GM12873 (cell line): Measurements from ENCODE around the gene SDK1.

Source experiments
- TF ChIP-seq, protein P1 (sequence below): IDR thresholded peaks from 2 replicates; pipeline ENCODE4 v1.5.1; 2012; ENCODE audit warnings: low read depth, mild to moderate bottlenecking, moderate library complexity, low read length, control low read depth; ENCODE audit not compliant: insufficient read depth; ENCODE audit errors: missing control alignments

SDK1 gene

DNA sequence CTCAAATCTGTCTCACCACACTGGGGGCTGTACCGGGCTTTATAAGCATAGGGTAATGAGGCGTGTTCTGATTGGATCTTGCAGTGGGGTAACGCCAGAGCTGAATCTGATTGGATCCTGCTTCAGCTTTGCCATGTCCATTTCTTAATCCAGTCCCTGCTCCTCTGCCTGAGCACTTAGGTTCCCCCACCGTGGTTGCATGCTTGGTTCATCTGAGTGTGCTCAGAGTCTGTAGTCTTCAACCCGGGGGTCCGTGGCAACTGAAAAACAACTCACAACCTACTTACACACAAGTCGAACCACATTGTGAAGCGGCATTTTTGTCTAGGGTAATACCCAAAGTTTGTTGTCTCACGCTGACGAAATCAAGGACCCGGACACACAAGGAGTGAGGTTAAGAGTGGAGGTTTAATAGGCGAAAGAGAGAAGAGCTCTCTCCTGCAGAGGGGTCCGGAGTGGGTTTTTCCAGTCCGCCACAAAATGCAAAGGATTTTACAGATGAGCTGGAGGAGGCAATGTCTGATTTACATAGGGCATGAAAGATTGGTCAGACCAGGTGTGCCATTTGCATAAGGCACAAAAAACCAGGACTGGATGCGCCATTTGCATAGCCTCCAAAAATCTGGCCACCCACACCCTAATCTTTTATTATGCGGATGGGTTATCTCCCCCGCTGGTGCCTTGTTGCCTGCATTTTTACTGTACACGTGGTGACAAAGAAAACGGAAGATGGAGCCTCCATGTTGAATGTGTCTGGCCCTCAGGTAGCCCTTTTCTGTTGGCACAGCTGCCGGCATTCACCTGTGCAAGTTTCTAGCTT, 739.3 kb downstream of the SDK1 start:
- TF ChIP-seq, protein P1, sequence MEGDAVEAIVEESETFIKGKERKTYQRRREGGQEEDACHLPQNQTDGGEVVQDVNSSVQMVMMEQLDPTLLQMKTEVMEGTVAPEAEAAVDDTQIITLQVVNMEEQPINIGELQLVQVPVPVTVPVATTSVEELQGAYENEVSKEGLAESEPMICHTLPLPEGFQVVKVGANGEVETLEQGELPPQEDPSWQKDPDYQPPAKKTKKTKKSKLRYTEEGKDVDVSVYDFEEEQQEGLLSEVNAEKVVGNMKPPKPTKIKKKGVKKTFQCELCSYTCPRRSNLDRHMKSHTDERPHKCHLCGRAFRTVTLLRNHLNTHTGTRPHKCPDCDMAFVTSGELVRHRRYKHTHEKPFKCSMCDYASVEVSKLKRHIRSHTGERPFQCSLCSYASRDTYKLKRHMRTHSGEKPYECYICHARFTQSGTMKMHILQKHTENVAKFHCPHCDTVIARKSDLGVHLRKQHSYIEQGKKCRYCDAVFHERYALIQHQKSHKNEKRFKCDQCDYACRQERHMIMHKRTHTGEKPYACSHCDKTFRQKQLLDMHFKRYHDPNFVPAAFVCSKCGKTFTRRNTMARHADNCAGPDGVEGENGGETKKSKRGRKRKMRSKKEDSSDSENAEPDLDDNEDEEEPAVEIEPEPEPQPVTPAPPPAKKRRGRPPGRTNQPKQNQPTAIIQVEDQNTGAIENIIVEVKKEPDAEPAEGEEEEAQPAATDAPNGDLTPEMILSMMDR = no peak

DNA sequence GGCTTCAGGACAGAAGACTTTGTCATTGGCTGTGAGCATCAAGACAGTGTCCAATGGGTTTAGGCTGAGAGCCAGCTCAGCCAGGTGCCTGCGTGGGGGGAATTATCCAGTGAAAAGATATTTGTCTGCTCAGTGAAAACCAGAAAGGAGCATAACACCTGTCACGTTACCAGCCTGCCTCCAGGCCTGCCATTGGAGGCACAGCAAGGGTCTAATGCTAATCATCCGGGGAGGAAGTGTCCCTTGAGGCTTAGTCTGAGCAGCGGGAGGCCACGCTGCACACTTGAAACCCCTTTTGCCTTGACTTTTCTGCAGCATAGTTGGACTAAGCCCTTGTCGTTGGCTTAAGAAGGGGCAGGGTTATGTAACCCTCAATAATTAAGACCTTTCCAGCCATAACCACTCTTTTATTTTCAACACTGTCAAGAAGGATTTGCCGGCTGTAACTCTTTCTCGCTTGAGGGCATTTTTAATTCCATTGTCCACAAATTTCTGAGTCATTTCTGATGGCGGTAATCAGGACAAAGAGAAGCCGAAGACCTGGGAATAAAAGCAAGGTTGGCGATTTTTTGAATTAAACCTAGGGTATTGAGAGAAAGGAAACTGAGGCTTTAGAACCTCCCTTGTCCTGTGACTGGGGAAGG, 741.5 kb downstream of the SDK1 start:
- TF ChIP-seq, protein P1 = no peak

DNA sequence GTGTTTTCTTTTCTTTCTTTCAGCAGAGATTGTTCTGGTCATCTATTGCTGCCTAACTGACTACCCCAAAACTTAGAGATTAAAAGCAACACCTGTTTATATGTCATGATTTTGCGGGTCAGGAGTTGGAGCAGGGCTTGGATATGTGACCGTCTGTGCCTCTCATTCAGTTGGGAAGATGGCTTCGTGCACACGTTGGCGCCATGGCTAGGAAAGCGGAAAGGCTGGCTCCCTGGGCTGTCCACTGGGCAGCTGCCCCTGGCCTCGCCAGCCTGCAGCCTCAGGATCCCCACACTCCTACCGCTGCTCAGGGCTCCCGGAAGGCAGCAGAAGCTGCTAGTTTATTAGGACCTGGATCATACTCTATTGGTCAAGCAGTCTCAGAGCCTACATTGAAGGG, 742.9 kb downstream of the SDK1 start:
- TF ChIP-seq, protein P1 = no peak

DNA sequence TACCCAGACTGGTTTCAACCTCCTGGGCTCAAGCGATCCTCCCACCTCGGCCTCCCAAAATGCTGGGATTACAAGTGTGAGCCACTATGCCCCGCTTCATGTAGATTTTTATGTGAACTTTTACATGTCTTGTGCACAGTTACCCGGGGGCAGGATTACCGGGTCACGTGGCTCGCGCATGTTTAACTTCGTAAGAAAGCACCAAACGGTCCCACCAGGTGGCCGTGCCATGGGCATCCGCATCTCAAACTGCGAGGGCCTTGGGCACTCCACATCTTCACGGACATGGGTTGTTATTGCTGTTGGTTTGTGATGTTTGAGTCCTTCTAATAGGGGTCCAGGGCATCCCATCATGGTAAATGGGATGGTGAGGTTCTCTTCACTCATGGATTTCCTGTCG, 744.4 kb downstream of the SDK1 start:
- TF ChIP-seq, protein P1 = no peak

DNA sequence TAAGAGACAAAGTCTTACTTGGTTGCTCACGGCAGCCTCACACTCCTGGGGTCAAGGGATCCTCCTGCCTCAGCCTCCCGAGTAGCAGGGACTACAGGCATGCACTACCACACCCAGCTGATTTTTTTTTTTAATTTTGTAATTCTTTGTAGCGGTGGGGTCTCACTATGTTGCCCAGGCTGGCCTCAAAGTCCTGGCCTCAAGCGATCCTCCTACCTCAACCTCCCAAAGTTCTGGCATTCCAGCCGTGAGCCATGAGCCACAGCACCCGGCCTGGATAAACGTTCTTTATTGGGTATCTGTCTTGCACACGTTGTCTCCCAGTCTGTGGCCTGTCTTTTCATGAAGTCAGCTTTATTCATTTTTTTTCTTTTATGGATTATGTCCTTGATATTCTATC, 744.9 kb downstream of the SDK1 start:
- TF ChIP-seq, protein P1 = no peak

DNA sequence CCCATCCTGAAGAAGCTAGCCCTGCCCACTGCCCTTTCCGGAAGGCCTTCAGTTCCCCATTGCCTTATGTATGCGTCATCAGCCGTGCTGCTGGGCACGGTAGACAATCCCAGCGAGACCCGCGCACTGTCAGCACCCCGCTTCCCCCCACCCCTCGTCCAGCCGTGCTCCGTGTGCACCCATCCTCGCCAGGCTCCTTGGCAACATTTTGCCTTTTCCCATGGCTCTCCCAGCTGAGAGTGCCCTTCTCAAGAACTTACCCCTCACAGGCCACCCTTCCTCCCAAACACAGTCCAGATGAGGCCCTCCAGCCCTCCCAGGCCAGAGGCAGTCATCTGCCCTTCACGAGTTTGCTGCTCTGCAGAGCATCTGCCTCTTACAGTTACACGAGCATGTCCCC, 747.3 kb downstream of the SDK1 start:
- TF ChIP-seq, protein P1 = no peak

DNA sequence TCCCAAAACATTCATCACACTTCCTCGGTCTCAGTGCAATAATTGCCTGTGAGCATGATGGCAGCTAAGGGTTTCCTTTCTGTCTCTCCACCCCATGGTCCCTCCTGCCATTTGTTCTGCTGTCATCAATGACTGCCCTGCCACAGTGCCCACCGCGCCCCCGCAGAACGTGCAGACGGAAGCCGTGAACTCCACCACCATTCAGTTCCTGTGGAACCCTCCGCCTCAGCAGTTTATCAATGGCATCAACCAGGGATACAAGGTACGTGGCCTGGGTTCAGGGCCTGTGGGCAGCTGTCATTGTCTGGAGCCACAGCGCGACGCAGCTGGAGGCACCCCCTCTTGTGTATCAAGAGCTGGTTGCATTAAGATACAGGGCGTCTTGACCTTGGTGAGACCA, 748.1 kb downstream of the SDK1 start:
- TF ChIP-seq, protein P1 = no peak
